PC-3 (cell line): ENCODE measurements around the gene ZNF335. TPM values are rescaled to one million over a fixed set of nuclear protein-coding genes. Genes with fewer than 3 reads are reported as not detected.

Experiments
- ATAC-seq: fragments of 200-7000 bp; cut with Tn5 transposase; 2 replicates; pipeline ENCODE4 v1.9.1; 2020; ENCODE audit warnings: mild to moderate bottlenecking, moderate library complexity
- BruUV-seq: library from RNA; stranded (reverse); fragments of 400-500 nt; replicated peaks from 2 replicates; lab custom pipeline; 2021; lab: Mats Ljungman, UMichigan
- CTCF ChIA-PET: fragments of 300-600 bp; sonication (Branson Sonifier 250); formaldehyde crosslinking; loops from one replicate; lab custom pipeline; 2022; ENCODE audit warnings: antibody characterized with exemption; lab: Charles Lee
- POLR2A ChIA-PET: fragments of 300-600 bp; sonication (Branson Sonifier 250); formaldehyde crosslinking; loops from one replicate; lab custom pipeline; 2022; ENCODE audit warnings: antibody characterized with exemption; ENCODE audit not compliant: unreplicated experiment; lab: Charles Lee
- DNase-seq: peaks from one replicate; pipeline ENCODE4 v3.0.0-alpha.2; 2015
- H2AFZ ChIP-seq: fragments of 300-600 bp; sonication (generic); 2 replicates; pipeline ENCODE4 v1.6.0; 2016; ENCODE audit warnings: antibody characterized with exemption, low read length
- H3F3A ChIP-seq: fragments of 300-600 bp; sonication (generic); one replicate; pipeline ENCODE4 v1.6.0; 2017; ENCODE audit warnings: antibody characterized with exemption, low read length, control low read depth, mild to moderate bottlenecking; ENCODE audit not compliant: unreplicated experiment
- H3K27ac ChIP-seq: fragments of 300-600 bp; sonication (generic); 2 replicates; pipeline ENCODE4 v1.5.1; 2016; ENCODE audit warnings: mild to moderate bottlenecking, low read length
- H3K27me3 ChIP-seq: fragments of 300-600 bp; sonication (generic); 2 replicates; pipeline ENCODE4 v1.6.1; 2016; ENCODE audit warnings: low read length, mixed read lengths
- H3K36me3 ChIP-seq: fragments of 300-600 bp; sonication (generic); 2 replicates; pipeline ENCODE4 v1.6.1; 2016; ENCODE audit warnings: low read depth, mixed run types, low read length, mixed read lengths
- H3K4me1 ChIP-seq: fragments of 300-600 bp; sonication (generic); 2 replicates; pipeline ENCODE4 v1.5.1; 2016; ENCODE audit warnings: low read length; ENCODE audit not compliant: insufficient read depth
- H3K4me2 ChIP-seq: fragments of 300-600 bp; sonication (generic); 2 replicates; pipeline ENCODE4 v1.6.0; 2016; ENCODE audit warnings: low read length
- H3K4me3 ChIP-seq: fragments of 300-600 bp; sonication (generic); 2 replicates; pipeline ENCODE4 v1.5.1; 2016; ENCODE audit warnings: mild to moderate bottlenecking, low read length, mixed read lengths
- H3K79me2 ChIP-seq: fragments of 300-600 bp; sonication (generic); 2 replicates; pipeline ENCODE4 v1.6.1; 2017; ENCODE audit warnings: low read length, mixed read lengths
- H3K9ac ChIP-seq: fragments of 300-600 bp; sonication (generic); 2 replicates; pipeline ENCODE4 v1.6.0; 2016; ENCODE audit warnings: mild to moderate bottlenecking, low read length
- H3K9me2 ChIP-seq: fragments of 300-600 bp; sonication (generic); replicated peaks from 2 replicates; pipeline ENCODE4 v1.6.1; 2016; ENCODE audit warnings: mixed run types, low read length, mixed read lengths
- H3K9me3 ChIP-seq: fragments of 300-600 bp; sonication (generic); 2 replicates; pipeline ENCODE4 v1.6.1; 2016; ENCODE audit warnings: low read length, mixed read lengths
- H4K20me1 ChIP-seq: fragments of 300-600 bp; sonication (generic); 2 replicates; pipeline ENCODE4 v1.6.1; 2016; ENCODE audit warnings: low read length, mixed read lengths
- EZH2 ChIP-seq: fragments of 300-600 bp; sonication (generic); IDR thresholded peaks from one replicate; pipeline ENCODE4 v1.6.1; 2017; ENCODE audit warnings: antibody characterized with exemption, mild to moderate bottlenecking, low read length; ENCODE audit not compliant: unreplicated experiment
- EZH2phosphoT487 ChIP-seq: fragments of 300-600 bp; sonication (generic); IDR thresholded peaks from 2 replicates; pipeline ENCODE4 v1.6.1; 2018; ENCODE audit warnings: mild to moderate bottlenecking, antibody characterized with exemption, low read length, borderline replicate concordance
- intact Hi-C: fragments of 100-400 bp; cut with micrococcal nuclease; formaldehyde crosslinking; loops from 2 replicates; pipeline ENCODE4 v1.9.0; 2023
- total RNA-seq: library from RNA; depleted of rRNA; stranded (reverse); fragments of >200 nt; gene quantifications from 2 replicates; pipeline ENCODE4 v1.2.3, GENCODE V29; 2014
- TF ChIP-seq, protein P1 (sequence below): fragments of 300-600 bp; sonication (generic); conservative IDR thresholded peaks from 2 replicates; pipeline ENCODE4 v1.5.1; 2017; ENCODE audit warnings: antibody characterized with exemption, low read depth, mild to moderate bottlenecking, low read length

The ZNF335 gene
- total RNA-seq, 1 experiment from 2014 or later, result 36.9 TPM

DNA sequence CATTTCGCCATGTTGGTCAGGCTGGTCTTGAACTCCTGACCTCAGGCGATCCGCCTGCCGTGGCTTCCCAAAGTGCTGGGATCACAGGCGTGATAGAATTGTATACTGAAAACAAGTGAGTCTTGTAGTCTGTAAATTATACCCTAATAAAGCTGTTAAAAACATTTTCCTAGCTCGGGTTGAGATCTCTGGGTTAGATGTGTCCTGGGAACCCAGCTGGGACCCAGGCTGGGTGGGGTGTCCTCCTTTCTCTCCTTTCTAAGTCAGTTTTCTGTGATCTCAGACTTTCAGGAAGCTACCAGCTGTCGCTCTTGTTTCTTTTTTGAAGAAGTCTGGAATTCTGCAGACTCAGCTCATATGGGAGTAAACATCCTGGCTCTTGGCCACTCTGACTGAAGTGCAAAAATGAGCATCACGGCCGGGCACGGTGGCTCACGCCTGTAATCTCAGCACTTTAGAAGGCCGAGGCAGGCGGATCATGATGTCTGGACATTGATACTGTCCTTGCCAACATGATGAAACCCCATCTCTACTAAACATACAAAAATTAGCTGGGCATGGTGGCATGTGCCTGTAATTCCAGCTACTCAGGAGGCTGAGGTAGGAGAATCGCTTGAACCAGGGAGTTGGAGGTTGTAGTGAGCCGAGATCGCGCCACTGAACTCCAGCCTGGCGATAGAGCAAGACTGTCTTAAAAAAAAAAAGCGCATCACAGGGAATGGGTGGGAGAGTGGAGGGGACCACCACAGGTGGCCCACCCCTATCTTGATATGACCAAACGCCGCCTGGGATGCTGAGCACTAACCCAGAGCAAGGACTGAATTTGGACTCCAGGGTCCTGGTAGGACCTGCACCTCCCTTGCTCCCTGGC, 47.4 kb downstream of the ZNF335 start:
- Histone ChIP-seq H3K4me1 (peaks cover 8% of the 10 kb centered on the region), H3K27me3 (no peaks in the 10 kb centered on the region), H2AFZ (no peak overlapping the region), H3K27ac (no peak overlapping the region), H3K79me2 (no peaks in the 10 kb centered on the region), H3K36me3 (no peaks in the 10 kb centered on the region), H3F3A (no peaks in the 10 kb centered on the region), H4K20me1 (no peaks in the 10 kb centered on the region), H3K9me2 (no peaks in the 10 kb centered on the region), H3K4me3 (no peak overlapping the region), H3K9me3 (no peaks in the 10 kb centered on the region), H3K9ac (no peak overlapping the region), H3K4me2 (no peak overlapping the region)
- DNase-seq (no peak), ATAC-seq (peak; percentile 39)
- TF ChIP-seq, protein P1, sequence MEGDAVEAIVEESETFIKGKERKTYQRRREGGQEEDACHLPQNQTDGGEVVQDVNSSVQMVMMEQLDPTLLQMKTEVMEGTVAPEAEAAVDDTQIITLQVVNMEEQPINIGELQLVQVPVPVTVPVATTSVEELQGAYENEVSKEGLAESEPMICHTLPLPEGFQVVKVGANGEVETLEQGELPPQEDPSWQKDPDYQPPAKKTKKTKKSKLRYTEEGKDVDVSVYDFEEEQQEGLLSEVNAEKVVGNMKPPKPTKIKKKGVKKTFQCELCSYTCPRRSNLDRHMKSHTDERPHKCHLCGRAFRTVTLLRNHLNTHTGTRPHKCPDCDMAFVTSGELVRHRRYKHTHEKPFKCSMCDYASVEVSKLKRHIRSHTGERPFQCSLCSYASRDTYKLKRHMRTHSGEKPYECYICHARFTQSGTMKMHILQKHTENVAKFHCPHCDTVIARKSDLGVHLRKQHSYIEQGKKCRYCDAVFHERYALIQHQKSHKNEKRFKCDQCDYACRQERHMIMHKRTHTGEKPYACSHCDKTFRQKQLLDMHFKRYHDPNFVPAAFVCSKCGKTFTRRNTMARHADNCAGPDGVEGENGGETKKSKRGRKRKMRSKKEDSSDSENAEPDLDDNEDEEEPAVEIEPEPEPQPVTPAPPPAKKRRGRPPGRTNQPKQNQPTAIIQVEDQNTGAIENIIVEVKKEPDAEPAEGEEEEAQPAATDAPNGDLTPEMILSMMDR, result no peak
- TF ChIP-seq EZH2, result no peak
- TF ChIP-seq EZH2phosphoT487, result no peak
- no TSS peak for BruUV-seq
- ChIA-PET CTCF (interaction anchor here (0.6 to 0.8 kb wide), 2 partner anchors 46 to 302 kb away, joined by 4 to 5 read pairs; no protein-coding TSS in a partner anchor), POLR2A (interaction anchor here (0.7 to 0.8 kb wide), 2 partner anchors 19 to 1382 kb away, joined by 4 read pairs; no protein-coding TSS in a partner anchor)
- intact Hi-C loops, result no loop called here

DNA sequence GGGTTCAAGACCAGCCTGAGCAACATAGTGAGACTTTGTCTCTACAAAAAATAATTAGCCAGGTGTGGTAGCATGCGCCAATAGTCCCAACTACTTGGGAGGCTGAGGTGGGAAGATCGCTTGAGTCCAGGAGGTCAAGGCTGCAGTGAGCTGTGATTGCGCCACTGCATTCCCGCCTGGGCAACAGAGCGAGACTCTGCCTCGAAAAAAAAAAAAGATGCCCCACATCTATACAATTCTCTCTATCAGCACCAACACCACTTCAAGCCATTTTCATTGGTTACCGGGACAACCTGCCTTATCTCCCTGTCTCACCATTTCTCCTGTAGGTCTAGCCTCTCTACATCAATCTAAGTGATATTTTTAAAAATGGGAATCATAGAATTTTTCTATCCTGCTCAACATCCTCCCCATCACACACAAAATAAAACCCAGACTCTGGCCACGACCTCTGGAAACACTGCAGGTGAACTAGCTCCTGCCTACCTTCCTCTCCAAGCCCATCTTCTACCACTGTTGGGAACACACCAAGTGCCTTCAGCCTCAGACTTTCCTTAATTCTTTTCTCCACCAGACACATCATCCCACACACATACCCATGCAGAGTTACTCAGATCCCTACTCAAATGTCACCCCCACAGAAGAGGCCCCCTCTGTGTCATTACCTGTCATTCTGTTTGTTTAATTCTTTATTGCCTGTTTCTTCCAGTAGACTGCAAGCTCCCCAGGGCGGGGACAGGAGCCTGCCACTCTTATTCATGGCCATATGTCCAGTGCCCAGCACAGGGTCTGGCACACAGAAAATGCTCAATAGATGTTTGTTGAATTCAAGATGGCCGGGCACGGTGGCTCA, 50.4 kb downstream of the ZNF335 start:
- DNase-seq (peak; percentile 59), ATAC-seq (peak; percentile 65)
- Histone ChIP-seq H3K4me3 (no peak overlapping the region), H3K4me2 (peak overlapping the region; percentile 11; the same call in 1 of the 2 replicates), H3K9me3 (no peaks in the 10 kb centered on the region), H3K9me2 (no peaks in the 10 kb centered on the region), H3K27me3 (no peaks in the 10 kb centered on the region), H3K4me1 (peaks cover 8% of the 10 kb centered on the region), H2AFZ (no peak overlapping the region), H3F3A (no peaks in the 10 kb centered on the region), H4K20me1 (no peaks in the 10 kb centered on the region), H3K36me3 (no peaks in the 10 kb centered on the region), H3K79me2 (no peaks in the 10 kb centered on the region), H3K27ac (no peak overlapping the region), H3K9ac (no peak overlapping the region)
- intact Hi-C loops, result no loop called here
- POLR2A ChIA-PET, result interaction anchor here (0.8 to 1.1 kb wide), 2 partner anchors 12 to 16 kb away, joined by 3 to 4 read pairs; no protein-coding TSS in a partner anchor
- BruUV-seq, result no TSS peak
- TF ChIP-seq, protein P1, result no peak
- CTCF ChIA-PET, result no interaction called here
